Kidney capillary endothelial cell (primary cell): ENCODE measurements around the gene HS3ST2.
"Not testable (repeated sequence)": the region's sequence is repeated elsewhere in the genome, so short reads cannot be mapped to it uniquely, and the experiment has no call there.

Experiments used
- DNase-seq: peaks from one replicate; pipeline ENCODE4 v3.0.0-alpha.2; 2018; ENCODE audit warnings: low spot score

Gene HS3ST2

GRCh38 chr16:22813223-22813947, 577 bp upstream of the HS3ST2 start:
- DNase-seq: peak; percentile 39

- no peak for DNase-seq
Measured at GRCh38 chr16:22814711-22815105, 746 bp downstream of the HS3ST2 start.

GRCh38 chr16:22815863-22816262, 1.9 kb downstream of the HS3ST2 start:
- no peak for DNase-seq

- DNase-seq: no peak
Measured at GRCh38 chr16:22816475-22816874, 2.5 kb downstream of the HS3ST2 start.

- not testable (repeated sequence) for DNase-seq
Measured at GRCh38 chr16:22818736-22819135, 4.8 kb downstream of the HS3ST2 start.

GRCh38 chr16:22838681-22839080, 24.7 kb downstream of the HS3ST2 start:
- no peak for DNase-seq

- not testable (repeated sequence) for DNase-seq
Measured at GRCh38 chr16:22842031-22842430, 28.1 kb downstream of the HS3ST2 start.

- no peak for DNase-seq
Measured at GRCh38 chr16:22843122-22843521, 29.2 kb downstream of the HS3ST2 start.

GRCh38 chr16:22843856-22844255, 29.9 kb downstream of the HS3ST2 start:
- DNase-seq: no peak

GRCh38 chr16:22844416-22844815, 30.5 kb downstream of the HS3ST2 start:
- DNase-seq: no peak

GRCh38 chr16:22847100-22847499, 33.1 kb downstream of the HS3ST2 start:
- DNase-seq: no peak

GRCh38 chr16:22847690-22848089, 33.7 kb downstream of the HS3ST2 start:
- DNase-seq: no peak

- DNase-seq: no peak
Measured at GRCh38 chr16:22848451-22848850, 34.5 kb downstream of the HS3ST2 start.

- DNase-seq: no peak
Measured at GRCh38 chr16:22849517-22849916, 35.6 kb downstream of the HS3ST2 start.

GRCh38 chr16:22855231-22855630, 41.3 kb downstream of the HS3ST2 start:
- no peak for DNase-seq

GRCh38 chr16:22857296-22858025, 43.5 kb downstream of the HS3ST2 start:
- DNase-seq: no peak

- DNase-seq: no peak
Measured at GRCh38 chr16:22859925-22860324, 46.0 kb downstream of the HS3ST2 start.

- no peak for DNase-seq
Measured at GRCh38 chr16:22861580-22861979, 47.6 kb downstream of the HS3ST2 start.

- DNase-seq: no peak
Measured at GRCh38 chr16:22862046-22862445, 48.1 kb downstream of the HS3ST2 start.

GRCh38 chr16:22864375-22864774, 50.4 kb downstream of the HS3ST2 start:
- DNase-seq: no peak

GRCh38 chr16:22868593-22869224, 54.7 kb downstream of the HS3ST2 start:
- DNase-seq: no peak

GRCh38 chr16:22871861-22872260, 57.9 kb downstream of the HS3ST2 start:
- DNase-seq: no peak

GRCh38 chr16:22874394-22874793, 60.4 kb downstream of the HS3ST2 start:
- DNase-seq: no peak
